ENCODE measurements around the gene DRC3.

Gene DRC3

DNA sequence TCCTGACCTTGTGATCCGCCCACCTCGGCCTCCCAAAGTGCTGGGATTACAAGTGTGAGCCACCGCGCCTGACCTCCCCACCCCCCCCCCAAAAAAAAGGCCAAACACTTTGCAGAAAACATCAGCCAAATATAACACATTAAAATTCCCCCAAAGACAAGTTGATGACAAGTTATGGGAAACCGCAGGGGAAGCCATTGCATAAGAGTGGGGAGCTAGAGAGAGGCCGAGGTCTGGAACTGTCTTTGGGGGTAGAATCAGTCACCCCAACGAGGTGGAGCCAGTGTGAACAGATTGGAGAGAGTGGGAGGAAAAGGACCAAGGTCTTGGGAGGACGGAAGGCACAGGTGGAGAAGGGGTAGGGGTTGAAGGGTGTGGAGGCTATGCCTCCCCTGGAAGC lies 2.8 kb downstream of the DRC3 start:
- no peak overlapping the region for H3K4me3 ChIP-seq (replicated peaks in 1 of 2; ENCODE audit: low read depth in 2 of 2, low read length in 2 of 2)
- no peak for DNase-seq (ENCODE audit: low read depth in 2 of 2)
- TF ChIP-seq, protein P1, sequence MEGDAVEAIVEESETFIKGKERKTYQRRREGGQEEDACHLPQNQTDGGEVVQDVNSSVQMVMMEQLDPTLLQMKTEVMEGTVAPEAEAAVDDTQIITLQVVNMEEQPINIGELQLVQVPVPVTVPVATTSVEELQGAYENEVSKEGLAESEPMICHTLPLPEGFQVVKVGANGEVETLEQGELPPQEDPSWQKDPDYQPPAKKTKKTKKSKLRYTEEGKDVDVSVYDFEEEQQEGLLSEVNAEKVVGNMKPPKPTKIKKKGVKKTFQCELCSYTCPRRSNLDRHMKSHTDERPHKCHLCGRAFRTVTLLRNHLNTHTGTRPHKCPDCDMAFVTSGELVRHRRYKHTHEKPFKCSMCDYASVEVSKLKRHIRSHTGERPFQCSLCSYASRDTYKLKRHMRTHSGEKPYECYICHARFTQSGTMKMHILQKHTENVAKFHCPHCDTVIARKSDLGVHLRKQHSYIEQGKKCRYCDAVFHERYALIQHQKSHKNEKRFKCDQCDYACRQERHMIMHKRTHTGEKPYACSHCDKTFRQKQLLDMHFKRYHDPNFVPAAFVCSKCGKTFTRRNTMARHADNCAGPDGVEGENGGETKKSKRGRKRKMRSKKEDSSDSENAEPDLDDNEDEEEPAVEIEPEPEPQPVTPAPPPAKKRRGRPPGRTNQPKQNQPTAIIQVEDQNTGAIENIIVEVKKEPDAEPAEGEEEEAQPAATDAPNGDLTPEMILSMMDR (IDR thresholded peaks at IDR 0.05; ENCODE audit: low read depth, low read length), result no peak

- TF ChIP-seq, protein P1 (IDR thresholded peaks at IDR 0.05; ENCODE audit: low read depth, low read length), result no peak
- no peak overlapping the region for H3K4me3 ChIP-seq (replicated peaks in 1 of 2; ENCODE audit: low read depth in 2 of 2, low read length in 2 of 2)
- DNase-seq (ENCODE audit: low read depth in 2 of 2), result no peak
Measured at GRCh38 chr17:17976931-17977570, 4.4 kb downstream of the DRC3 start.

GRCh38 chr17:17978481-17979424 lies 6.1 kb downstream of the DRC3 start:
- DNase-seq (ENCODE audit: low read depth in 2 of 2), result no peak
- TF ChIP-seq, protein P1 (IDR thresholded peaks at IDR 0.05; ENCODE audit: low read depth, low read length), result no peak
- no peak overlapping the region for H3K4me3 ChIP-seq (replicated peaks in 1 of 2; ENCODE audit: low read depth in 2 of 2, low read length in 2 of 2)

DNA sequence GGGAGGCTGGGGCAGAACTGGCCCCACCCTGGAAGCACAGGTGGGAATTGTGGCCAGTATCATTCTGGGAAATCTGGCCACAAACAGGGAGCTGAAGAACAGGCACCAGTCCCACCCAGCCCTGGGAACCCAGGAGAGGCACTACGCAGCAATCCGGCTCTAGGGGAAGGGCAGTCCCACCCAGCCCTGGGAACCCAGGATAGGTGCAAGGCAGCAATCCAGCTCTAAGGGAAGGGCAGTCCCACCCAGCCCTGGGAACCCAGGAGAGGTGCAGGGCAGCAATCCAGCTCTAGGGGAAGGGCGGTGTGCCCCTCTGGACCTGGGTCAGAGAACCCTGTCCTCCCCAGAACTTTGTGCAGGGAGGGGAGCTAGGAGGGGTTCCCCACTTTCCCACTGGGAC lies 7.1 kb downstream of the DRC3 start:
- no peak for DNase-seq (ENCODE audit: low read depth in 2 of 2)
- no peak overlapping the region for H3K4me3 ChIP-seq (replicated peaks in 1 of 2; ENCODE audit: low read depth in 2 of 2, low read length in 2 of 2)
- TF ChIP-seq, protein P1 (IDR thresholded peaks at IDR 0.05; ENCODE audit: low read depth, low read length), result no peak

DNA sequence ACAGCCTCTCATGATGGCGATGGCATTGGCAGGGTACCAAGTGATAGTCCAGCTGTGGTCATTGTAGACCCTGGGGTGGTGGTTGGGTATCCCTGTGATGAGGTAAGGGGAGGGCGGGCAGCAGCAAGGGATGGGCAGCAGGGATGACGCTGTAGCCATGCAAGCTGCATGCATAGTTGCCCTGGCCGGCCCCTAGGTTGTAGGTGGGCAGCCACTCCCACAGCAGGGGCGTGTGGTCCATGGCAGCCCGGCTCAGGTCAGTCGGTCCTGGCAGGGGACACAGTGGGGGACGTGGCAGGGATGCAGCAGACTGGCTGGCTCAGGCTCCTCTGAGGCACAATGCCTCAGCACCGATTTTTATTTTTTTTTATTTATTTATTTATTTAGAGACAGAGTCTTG lies 8.7 kb downstream of the DRC3 start:
- H3K4me3 ChIP-seq (replicated peaks in 1 of 2; ENCODE audit: low read depth in 2 of 2, low read length in 2 of 2), result no peak overlapping the region
- no peak for DNase-seq (ENCODE audit: low read depth in 2 of 2)
- TF ChIP-seq, protein P1 (IDR thresholded peaks at IDR 0.05; ENCODE audit: low read depth, low read length), result no peak

DNA sequence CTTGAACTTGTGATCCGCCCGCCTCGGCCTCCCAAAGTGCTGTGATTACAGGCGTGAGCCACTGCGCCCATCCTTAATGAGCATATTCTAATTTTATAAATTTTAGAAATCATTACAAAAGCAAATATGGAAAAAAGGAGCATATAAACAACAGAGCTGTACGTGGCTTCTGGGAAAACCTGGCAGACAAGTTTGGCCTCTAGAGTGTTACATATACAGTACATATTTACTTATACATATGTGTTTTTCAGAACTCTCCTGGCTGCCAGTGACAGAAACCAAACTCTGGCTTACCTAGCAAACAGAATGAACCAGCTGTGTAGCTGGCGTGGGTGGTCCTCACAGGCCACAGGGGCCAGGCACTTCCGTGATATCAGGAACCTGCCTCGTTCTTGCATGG lies 10.1 kb downstream of the DRC3 start:
- DNase-seq (ENCODE audit: low read depth in 2 of 2), result no peak
- TF ChIP-seq, protein P1 (IDR thresholded peaks at IDR 0.05; ENCODE audit: low read depth, low read length), result no peak
- H3K4me3 ChIP-seq (replicated peaks in 1 of 2; ENCODE audit: low read depth in 2 of 2, low read length in 2 of 2), result no peak overlapping the region

Measured in cardiac fibroblast (primary cell).